HG03066 (cell line): ENCODE measurements around the gene NIPAL3.
"Not testable (repeated sequence)": the region's sequence is repeated elsewhere in the genome, so short reads cannot be mapped to it uniquely, and the experiment has no call there.

ENCODE experiments used
- ATAC-seq: cut with Tn5 transposase; IDR thresholded peaks from one replicate; pipeline ENCODE4 v1.9.1; 2021; ENCODE audit warnings: low read depth; ENCODE audit not compliant: unreplicated experiment

NIPAL3 gene

DNA sequence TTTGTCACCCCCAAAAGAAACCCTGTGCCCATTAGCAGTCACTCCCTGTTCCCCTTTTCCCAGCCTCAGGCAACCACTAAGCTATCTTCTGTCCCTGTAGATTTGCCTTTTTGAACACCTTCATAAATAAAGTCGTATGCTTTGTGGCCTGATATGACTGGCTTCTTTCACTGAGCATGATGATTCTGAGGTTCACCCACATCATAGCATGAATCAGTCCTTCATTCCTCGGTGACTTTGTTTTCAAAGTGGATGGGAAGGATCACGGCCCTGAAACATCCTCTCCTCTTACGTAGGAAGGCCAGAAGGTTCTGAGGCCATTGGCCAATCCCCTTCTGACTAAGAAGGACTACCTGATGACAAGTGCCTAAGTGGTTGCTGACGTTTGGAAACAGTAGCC lies 39.1 kb downstream of the NIPAL3 start:
- ATAC-seq: no peak

DNA sequence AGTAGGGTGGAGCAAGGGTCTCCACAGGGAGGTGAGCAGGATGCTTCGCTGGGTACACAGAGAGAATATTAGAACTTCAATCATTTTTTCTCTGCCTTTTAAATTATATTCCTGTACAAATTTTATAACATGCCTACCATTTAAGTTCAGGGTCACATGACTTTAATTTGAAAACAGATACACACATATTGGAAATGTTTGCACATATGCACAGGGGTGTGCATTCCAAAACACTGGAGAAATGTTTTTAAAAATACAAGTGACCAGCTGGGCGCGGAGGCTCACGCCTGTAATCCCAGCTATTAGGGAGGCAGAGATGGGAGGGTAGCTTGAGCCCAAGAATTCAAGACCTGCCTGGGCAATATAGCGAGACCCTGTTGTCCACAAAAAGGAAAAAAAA lies 39.7 kb downstream of the NIPAL3 start:
- no peak for ATAC-seq

DNA sequence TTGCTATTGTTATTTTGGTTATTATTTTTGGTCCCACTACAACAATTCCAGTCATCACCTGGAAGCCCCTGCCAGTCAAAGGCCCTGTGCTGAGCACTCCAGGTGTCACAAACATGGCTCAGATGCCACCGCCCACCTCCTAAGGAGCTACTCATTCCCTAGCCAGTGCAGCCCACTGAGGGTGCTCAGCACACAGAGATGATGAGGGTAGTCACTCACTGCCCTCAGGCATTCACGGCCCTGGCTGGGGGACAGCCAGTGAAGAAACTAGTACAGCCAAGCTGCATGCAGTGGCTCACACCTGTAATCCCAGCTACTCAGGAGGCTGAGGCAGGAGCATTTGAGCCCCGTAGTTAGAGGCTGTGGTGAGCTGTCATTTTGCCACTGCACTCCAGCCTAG lies 42.3 kb downstream of the NIPAL3 start:
- no peak for ATAC-seq

DNA sequence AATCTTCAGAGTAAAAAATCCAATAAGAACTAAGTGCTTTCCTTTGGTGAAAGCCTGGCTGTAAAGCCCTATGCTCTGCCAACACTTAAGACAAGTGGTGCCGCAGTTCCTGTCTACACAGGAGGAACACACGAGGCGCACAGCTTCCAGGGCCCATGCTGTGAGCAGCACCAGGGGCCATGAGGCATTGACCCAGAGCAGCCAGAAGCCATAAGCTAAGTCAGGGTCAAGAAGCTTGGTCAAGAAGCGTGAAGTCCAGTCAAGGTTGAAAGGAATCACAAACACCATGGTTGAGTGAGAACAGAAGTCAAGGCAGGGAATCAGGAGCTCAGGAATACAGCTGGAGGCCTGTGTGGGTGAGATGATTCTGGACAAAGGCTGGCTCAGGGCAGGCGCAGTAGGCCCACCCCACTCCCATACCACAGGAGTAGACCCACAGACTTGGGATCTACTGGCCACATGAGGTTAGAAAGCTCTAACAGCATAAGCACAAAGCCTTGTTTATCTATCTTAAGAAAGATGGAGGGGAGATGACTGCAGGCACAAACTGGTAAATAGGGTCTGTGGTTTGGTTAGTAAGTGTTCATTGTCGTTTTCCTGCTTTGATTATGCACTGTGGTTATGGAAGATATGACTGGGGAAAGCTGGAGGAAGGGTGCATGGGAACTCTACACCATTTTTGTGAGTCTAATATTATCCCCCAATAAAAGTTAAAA lies 44.1 kb downstream of the NIPAL3 start:
- ATAC-seq: no peak

DNA sequence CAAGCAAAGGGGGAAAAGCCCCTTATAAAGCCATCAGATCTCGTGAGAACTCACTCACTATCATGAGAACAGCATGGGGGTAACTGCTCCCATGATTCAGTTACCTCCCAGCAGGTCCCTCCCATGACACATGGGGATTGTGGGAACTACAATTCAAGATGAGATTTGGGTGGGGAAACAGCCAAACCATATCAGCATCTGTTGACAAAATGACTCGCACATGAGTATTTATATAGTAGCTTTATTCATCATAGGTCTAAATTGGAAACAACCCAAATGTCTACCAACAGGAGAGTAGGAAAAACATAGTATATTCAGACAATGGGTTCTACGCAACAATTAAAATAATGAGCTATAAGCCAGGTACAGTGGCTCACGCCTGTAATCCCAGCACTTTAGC lies 46.5 kb downstream of the NIPAL3 start:
- ATAC-seq: not testable (repeated sequence)

DNA sequence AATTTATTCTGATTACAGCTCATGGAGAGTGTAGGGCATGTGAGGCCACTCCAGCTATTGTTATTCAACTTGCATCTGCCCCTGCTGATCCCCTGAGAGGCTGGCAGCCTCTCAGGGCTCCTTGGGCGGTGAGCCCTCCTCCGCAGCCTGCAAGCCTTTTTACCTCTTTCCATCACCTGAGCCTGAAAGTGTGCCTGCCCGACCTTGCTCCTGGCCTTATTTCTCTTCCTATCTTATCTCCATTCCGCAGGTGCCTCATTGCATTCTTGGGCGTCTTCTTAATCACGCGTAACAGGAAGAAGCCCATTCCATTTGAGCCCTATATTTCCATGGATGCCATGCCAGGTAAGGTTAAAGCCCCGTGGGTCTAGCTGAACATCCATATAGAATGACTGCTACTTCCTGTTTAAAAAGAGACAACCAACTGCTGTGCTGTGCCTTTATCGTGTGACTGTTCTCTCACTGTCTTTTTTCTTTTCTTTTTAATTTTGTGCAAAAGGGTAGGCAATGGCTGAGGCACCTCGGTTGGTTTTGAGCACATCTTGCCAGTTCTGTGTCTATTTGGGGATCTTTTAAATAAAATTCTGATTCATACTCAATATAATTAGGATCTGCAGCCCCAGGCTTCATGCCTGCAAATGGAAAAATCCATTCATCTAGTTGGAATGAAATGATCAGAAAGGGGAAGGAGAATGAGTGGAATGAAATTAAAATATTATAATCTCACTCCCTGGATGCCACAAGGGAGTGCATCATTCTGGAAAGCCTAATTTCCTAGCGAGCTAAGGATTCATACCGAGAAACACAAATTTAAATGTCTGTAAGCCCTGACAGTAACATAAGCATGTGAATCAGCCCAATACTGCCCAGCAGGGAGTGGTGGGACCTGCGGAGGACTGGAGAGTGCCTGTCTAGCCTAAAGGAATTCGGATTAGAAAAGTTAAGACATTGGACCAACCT lies 48.5 kb downstream of the NIPAL3 start:
- ATAC-seq: no peak

DNA sequence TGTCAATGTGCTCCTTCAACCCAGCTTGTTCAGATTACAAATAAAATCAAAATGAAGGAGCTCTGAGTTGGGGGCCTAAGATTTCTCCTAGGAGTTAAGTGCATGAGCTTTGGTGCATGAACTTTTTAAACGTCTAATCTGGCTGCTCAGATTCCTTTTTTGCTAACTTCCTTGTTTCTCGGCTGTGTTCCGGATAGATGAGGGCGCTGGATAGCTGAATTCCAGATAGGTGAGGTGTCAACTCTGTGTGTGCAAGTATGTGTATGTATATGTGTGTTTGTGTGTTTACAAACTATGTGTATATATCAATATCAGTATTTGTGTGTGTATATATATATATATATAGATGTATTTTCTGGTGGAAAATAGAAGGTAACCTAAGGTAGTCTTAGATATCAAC lies 49.5 kb downstream of the NIPAL3 start:
- no peak for ATAC-seq

DNA sequence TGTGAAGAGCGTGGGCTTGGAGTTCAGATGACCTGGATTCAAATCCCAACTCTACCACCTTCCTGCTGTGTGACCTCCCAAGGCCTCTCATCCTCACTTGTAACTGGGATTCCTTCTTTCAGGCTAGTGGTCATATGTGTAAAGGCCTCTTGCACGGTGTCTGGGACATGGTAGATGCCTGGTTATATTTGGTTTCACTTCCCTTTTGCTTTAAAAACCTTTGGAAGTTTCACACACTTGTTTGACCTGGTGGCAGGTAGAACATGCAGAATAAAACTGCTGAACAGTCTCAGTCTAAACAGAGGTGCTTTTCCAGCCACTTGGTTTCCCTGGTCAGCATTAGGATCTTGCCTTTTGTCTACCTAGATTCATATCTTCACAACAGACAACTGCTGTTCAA lies 50.0 kb downstream of the NIPAL3 start:
- no peak for ATAC-seq

DNA sequence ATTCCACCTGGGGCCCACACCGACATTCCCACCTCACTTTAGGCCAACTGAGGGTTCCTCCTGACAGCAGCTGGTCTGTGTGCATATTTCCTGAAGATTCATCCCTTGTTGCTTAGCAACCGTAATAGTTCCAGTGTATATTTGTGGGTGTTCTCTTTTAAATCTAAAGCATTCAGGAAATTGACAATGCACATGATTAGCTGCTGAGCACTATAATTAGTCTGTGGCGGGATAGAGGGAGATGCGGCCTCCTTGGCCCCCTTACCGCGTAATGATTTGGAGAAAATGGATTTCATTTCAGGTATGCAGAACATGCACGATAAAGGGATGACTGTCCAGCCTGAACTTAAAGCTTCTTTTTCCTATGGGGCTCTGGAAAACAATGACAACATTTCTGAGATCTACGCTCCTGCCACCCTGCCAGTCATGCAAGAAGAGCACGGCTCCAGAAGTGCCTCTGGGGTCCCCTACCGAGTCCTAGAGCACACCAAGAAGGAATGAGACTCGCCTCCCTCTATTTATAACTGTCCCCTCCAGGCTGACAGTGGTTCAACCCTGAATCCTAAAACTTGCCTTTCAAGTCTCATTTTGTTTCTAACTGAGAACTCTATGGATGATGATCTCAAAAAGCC lies 53.2 kb downstream of the NIPAL3 start:
- no peak for ATAC-seq

DNA sequence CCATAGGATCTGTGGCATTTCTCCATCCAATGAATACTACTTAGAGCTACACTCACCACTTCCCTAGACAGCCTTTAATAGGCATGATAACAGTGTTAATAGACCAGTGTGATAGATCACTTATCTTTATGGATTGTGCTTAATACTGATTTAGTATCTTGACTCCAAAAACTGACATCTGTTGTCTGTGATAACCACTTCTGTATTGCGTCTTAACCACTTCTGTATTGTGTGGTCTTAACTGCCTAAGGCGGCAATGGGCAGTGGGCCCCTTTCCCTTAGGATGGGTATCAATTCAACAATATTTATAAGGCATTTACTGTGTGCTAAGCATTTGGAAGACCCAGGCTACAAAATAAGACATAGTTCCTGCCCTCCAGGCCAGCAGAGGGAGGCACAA lies 55.0 kb downstream of the NIPAL3 start:
- no peak for ATAC-seq

DNA sequence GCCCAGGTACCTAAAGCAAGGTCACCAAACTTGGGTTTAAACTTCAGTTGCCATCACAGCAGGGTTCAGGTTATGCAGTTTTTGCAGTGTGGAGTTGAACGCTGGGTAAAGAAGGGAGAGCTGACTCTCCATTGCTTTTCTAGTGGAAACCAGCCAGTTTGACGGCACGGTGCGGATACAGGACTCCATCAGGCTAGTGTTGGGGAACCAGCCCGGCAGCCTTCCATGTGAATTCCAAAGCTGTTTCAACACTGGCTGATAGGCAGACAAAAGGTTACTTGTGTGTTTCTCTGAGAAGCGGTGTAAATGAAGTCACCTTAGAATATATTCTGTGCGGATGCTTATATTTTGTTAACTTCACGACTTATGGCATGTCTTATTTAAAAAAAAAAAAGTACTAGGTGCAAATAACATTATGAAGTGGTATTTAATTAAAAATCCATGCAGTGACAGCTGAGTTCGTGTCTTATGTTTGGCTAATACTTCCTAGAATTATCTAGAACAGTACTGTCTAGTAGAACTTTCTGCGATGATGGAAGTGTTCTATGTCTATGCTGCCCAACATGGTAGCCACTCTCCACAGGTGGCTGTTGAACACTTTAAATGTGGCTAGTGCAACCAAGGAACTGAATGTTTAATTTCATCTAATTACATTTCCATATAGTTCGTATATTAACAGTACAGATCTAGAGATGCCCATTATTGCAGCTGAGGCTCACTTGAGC lies 57.1 kb downstream of the NIPAL3 start:
- no peak for ATAC-seq

DNA sequence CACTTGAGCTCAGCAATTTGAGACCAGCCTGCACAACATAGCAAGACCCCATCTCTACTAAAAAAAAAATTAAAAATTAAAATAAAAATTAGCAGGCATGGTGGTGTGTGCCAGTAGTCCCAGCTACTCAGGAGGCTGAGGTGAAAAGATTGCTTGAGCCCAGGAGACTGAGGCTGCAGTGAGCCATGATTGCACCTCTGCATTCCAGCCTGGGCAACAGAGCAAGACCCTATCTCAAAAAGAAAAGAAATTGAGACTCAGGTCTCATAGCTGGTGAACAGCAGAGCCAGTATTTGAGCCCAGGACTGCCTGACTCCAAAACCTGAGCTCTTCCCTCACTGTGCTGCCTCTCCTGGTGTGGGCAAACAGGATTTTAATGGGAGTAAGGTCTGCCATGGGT lies 58.6 kb downstream of the NIPAL3 start:
- no peak for ATAC-seq

DNA sequence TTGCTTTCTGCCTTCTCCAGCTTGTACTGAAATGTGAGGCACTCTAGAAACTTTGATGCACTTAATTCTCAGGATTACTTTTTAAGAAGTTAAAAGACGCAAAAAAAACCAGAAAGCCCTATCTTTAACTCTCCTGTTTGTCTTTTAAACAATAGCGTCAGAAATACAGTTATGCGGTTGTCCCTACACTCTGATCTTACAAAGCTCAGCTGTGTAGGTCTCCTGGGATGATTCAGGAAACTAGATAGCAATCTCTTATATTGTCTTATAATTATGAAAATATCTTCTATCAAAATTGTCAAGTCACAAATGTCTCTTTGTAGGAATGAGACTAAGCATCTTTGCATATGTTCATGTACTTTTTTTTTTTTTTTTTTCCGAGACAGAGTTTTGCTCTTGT lies 60.1 kb downstream of the NIPAL3 start:
- no peak for ATAC-seq

DNA sequence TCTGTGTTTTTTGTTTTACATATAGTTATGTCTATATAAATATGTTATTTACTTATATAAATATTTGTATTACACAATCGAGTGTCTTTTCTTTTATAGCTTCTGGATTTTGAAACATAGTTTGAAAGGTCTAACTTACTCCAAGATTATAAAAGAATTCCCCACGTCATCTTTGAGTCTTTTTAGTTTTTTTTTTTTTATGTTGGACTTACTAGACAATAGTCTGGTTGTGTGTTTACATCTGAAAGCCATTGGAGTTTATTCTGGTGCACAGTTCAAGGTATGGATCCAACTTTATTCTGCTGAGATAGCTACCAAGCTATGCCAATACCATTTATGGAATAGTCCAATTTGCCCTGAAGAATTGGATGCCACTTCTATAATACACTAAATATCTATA lies 61.0 kb downstream of the NIPAL3 start:
- ATAC-seq: no peak

DNA sequence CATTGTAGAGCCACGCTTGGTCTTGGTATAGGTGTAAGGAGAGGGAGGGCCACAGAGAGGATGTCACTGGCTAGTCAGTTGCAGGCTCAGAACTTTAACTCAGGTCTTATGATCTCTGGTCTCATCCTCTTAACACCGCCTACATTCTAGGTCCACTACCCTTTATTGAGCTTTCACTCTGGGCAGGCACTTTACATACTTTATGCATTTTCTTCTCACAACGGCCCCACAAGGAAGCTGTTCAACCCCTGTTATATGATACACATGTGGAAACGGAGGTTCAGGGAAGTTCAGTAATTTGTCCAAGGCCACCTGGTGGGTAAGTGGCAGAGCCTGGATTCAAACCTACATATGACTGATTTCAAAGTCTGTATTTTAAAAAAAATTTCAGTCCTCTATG lies 61.7 kb downstream of the NIPAL3 start:
- ATAC-seq: no peak

DNA sequence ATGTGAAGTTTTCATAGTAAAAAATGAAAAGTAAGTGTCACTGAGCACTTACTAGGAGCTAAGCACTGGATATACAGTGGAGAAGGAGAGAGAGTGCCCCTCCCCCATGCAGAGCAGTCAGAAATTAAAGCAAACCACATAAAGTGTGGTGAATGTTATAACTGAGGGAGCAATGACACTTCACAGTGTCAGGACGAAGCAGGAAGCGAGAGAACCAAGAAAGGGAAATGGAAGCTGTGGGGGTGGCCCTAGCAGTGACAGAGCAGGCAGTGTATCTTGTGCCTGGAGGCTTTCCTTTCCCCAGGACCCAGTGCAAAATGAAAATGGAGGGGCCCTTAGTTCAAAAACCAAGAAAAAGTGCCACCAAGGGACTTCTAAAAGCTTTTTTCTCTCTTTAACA lies 65.5 kb downstream of the NIPAL3 start:
- ATAC-seq: no peak

DNA sequence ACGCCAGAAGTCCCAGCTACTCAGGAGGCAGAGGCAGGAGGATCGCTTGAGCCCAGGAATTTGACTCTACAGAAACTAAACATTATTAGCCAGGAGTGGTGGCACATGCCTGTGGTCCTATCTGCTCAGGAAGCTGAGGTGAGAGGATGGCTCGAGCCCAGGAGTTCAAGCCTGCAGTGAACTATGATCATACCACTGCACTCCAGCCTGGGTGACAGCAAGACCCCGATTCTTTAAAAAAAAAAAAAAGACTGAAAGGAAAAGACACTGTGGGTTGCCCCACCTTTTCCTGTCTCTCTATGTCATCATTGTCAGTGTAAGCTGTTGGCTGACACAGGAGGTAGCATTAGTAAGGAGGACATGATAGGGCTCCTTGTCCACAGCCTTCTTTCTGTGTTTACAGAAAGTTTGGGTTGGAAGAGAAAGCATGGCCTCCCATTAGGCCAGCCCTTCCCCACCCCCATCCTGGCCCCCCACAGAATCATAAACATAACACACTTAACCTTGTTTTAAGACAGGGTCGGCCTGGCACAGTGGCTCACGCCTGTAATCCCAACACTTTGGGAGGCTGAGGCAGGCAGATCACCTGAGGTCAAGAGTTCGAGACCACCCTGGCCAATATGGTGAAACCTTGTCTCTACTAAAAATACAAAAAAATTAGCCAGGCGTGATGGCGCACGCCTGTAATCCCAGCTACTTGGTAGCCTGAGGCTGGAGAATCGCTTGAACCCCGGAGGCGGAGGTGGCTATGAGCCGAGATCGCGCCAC lies 66.4 kb downstream of the NIPAL3 start:
- no peak for ATAC-seq

DNA sequence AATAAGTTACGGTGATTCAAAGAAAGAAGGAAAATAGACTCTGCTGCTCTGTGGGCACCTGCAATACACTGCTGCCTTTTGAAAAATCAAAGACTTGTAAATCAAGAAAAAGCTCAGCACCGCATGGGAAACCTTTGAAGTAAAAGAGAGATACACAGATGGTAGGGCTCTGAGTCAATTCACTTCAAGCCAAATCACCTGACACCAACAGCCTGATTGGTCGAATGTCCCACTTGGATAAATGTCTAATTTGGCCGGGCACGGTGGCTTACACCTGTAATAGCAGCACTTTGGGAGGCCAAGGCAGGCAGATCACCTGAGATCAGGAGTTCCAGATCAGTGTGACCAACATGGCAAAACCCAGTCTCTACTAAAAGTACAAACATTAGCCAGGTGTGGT lies 67.8 kb downstream of the NIPAL3 start:
- ATAC-seq: no peak

DNA sequence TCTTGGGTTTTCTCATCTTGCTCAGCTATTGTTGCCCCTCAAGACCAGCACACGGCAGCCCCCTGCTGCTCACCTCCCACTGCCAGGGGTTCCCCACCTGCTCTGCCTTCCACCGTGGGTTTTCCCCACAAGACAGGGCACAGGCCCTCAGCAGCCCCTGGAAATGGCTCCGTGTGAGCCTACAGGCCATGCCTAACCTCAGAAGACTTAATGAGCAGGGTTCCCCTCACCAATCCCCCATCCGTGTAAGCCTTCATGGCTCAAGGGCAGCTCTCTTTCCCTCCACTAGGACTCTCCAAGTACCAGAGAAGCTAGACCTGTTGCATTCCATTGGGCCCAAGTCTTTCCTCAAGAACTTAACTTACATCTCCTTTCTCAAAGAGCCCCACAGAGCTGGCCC lies 68.6 kb downstream of the NIPAL3 start:
- no peak for ATAC-seq
